Measurements from ENCODE around the gene PSD4. TPM values are rescaled to one million over a fixed set of nuclear protein-coding genes. Genes with fewer than 3 reads are reported as not detected.

The PSD4 gene
- total RNA-seq, 2 experiments from 2014 or later, result 314 to 388 TPM

GRCh38 chr2:113214141-113214540 lies 40.4 kb downstream of the PSD4 start:
- H3K9me3 Mint-ChIP-seq (ENCODE audit: low read depth), result no peaks in the 10 kb centered on the region
- H3K4me1 Mint-ChIP-seq, result peaks cover 28% of the 10 kb centered on the region
- DNase-seq (no peak), ATAC-seq (peak; percentile 34)
- no peak overlapping the region for H3K4me3 Mint-ChIP-seq
- CTCF ChIA-PET, result interaction anchor here (1.6 kb wide), 1 partner anchor 10 kb away, joined by 5 read pairs; no protein-coding TSS in a partner anchor
- no peaks in the 10 kb centered on the region for H3K36me3 Mint-ChIP-seq
- H3K27me3 Mint-ChIP-seq, result no peaks in the 10 kb centered on the region
- H3K27ac Mint-ChIP-seq, result no peak overlapping the region

- Mint-ChIP-seq H3K27ac (no peak overlapping the region), H3K4me3 (no peak overlapping the region), H3K9me3 (ENCODE audit: low read depth) (no peaks in the 10 kb centered on the region), H3K4me1 (peaks cover 28% of the 10 kb centered on the region), H3K36me3 (no peaks in the 10 kb centered on the region), H3K27me3 (no peaks in the 10 kb centered on the region)
- CTCF ChIA-PET, result no interaction called here
- no peak for DNase-seq
- ATAC-seq, result no peak
These were observed 41.3 kb downstream of the PSD4 start for GRCh38 chr2:113215056-113215455.

- no peaks in the 10 kb centered on the region for H3K36me3 Mint-ChIP-seq
- peaks cover 28% of the 10 kb centered on the region for H3K4me1 Mint-ChIP-seq
- no peak overlapping the region for H3K4me3 Mint-ChIP-seq
- DNase-seq (no peak), ATAC-seq (no peak)
- no peaks in the 10 kb centered on the region for H3K27me3 Mint-ChIP-seq
- no peak overlapping the region for H3K27ac Mint-ChIP-seq
- no peaks in the 10 kb centered on the region for H3K9me3 Mint-ChIP-seq (ENCODE audit: low read depth)
- CTCF ChIA-PET, result interaction anchor here (1.1 to 2.3 kb wide), 5 partner anchors 12 to 136 kb away, joined by 3 to 14 read pairs (median 8); no protein-coding TSS in a partner anchor
These were observed 42.5 kb downstream of the PSD4 start for GRCh38 chr2:113216321-113216720.

GRCh38 chr2:113216891-113217454 lies 43.2 kb downstream of the PSD4 start:
- Mint-ChIP-seq H3K9me3 (ENCODE audit: low read depth) (no peaks in the 10 kb centered on the region), H3K4me3 (no peak overlapping the region), H3K27ac (no peak overlapping the region), H3K27me3 (peaks cover 2% of the 10 kb centered on the region), H3K36me3 (no peaks in the 10 kb centered on the region), H3K4me1 (peaks cover 28% of the 10 kb centered on the region)
- ATAC-seq (no peak), DNase-seq (no peak)
- CTCF ChIA-PET, result interaction anchor here (1.1 to 2.3 kb wide), 8 partner anchors 13 to 137 kb away, joined by 3 to 14 read pairs (median 6); no protein-coding TSS in a partner anchor

GRCh38 chr2:113217455-113218282 lies 43.9 kb downstream of the PSD4 start:
- Mint-ChIP-seq H3K27me3 (peaks cover 2% of the 10 kb centered on the region), H3K4me1 (peaks cover 28% of the 10 kb centered on the region), H3K9me3 (ENCODE audit: low read depth) (no peaks in the 10 kb centered on the region), H3K27ac (no peak overlapping the region), H3K36me3 (no peaks in the 10 kb centered on the region), H3K4me3 (no peak overlapping the region)
- CTCF ChIA-PET, result interaction anchor here (1.1 to 2.3 kb wide), 7 partner anchors 13 to 137 kb away, joined by 3 to 14 read pairs (median 8); no protein-coding TSS in a partner anchor
- DNase-seq (no peak), ATAC-seq (peak; percentile 38)

- Mint-ChIP-seq H3K4me1 (peaks cover 27% of the 10 kb centered on the region), H3K27ac (no peak overlapping the region), H3K9me3 (ENCODE audit: low read depth) (no peaks in the 10 kb centered on the region), H3K4me3 (no peak overlapping the region), H3K27me3 (peaks cover 2% of the 10 kb centered on the region), H3K36me3 (no peaks in the 10 kb centered on the region)
- no peak for DNase-seq
- no peak for ATAC-seq
- CTCF ChIA-PET, result interaction anchor here (1.1 to 2.3 kb wide), 5 partner anchors 13 to 30 kb away, joined by 3 to 14 read pairs (median 4); no protein-coding TSS in a partner anchor
These were observed 44.7 kb downstream of the PSD4 start for GRCh38 chr2:113218283-113219091.

- Mint-ChIP-seq H3K4me3 (no peak overlapping the region), H3K27ac (no peak overlapping the region), H3K36me3 (no peaks in the 10 kb centered on the region), H3K9me3 (ENCODE audit: low read depth) (no peaks in the 10 kb centered on the region), H3K4me1 (peaks cover 25% of the 10 kb centered on the region), H3K27me3 (peaks cover 2% of the 10 kb centered on the region)
- CTCF ChIA-PET, result no interaction called here
- DNase-seq (no peak), ATAC-seq (no peak)
These were observed 45.3 kb downstream of the PSD4 start for GRCh38 chr2:113219092-113219441.

- DNase-seq (no peak), ATAC-seq (no peak)
- H3K4me3 Mint-ChIP-seq, result no peak overlapping the region
- H3K36me3 Mint-ChIP-seq, result no peaks in the 10 kb centered on the region
- peaks cover 2% of the 10 kb centered on the region for H3K27me3 Mint-ChIP-seq
- CTCF ChIA-PET, result no interaction called here
- H3K9me3 Mint-ChIP-seq (ENCODE audit: low read depth), result no peaks in the 10 kb centered on the region
- no peak overlapping the region for H3K27ac Mint-ChIP-seq
- peaks cover 22% of the 10 kb centered on the region for H3K4me1 Mint-ChIP-seq
These were observed 45.7 kb downstream of the PSD4 start for GRCh38 chr2:113219525-113219888.

- H3K4me1 Mint-ChIP-seq, result peaks cover 18% of the 10 kb centered on the region
- H3K4me3 Mint-ChIP-seq, result no peak overlapping the region
- ATAC-seq, result no peak
- H3K27ac Mint-ChIP-seq, result no peak overlapping the region
- no peaks in the 10 kb centered on the region for H3K9me3 Mint-ChIP-seq (ENCODE audit: low read depth)
- H3K27me3 Mint-ChIP-seq, result peaks cover 2% of the 10 kb centered on the region
- no peak for DNase-seq
- H3K36me3 Mint-ChIP-seq, result no peaks in the 10 kb centered on the region
- CTCF ChIA-PET, result interaction anchor here (0.8 to 1.2 kb wide), 3 partner anchors 8 to 82 kb away, joined by 3 to 8 read pairs (median 5); no protein-coding TSS in a partner anchor
These were observed 46.3 kb downstream of the PSD4 start for GRCh38 chr2:113219889-113220641.

- no peak for DNase-seq
- peaks cover 18% of the 10 kb centered on the region for H3K4me1 Mint-ChIP-seq
- H3K27me3 Mint-ChIP-seq, result peaks cover 2% of the 10 kb centered on the region
- no peaks in the 10 kb centered on the region for H3K9me3 Mint-ChIP-seq (ENCODE audit: low read depth)
- H3K36me3 Mint-ChIP-seq, result no peaks in the 10 kb centered on the region
- no peak overlapping the region for H3K4me3 Mint-ChIP-seq
- ATAC-seq, result no peak
- CTCF ChIA-PET, result interaction anchor here (0.8 to 2.1 kb wide), 10 partner anchors 9 to 169 kb away, joined by 3 to 8 read pairs (median 4); no protein-coding TSS in a partner anchor
- H3K27ac Mint-ChIP-seq, result no peak overlapping the region
These were observed 47.4 kb downstream of the PSD4 start for GRCh38 chr2:113220970-113221708.

GRCh38 chr2:113221846-113222245 lies 48.1 kb downstream of the PSD4 start:
- DNase-seq (no peak), ATAC-seq (no peak)
- Mint-ChIP-seq H3K4me1 (peaks cover 18% of the 10 kb centered on the region), H3K9me3 (ENCODE audit: low read depth) (no peaks in the 10 kb centered on the region), H3K4me3 (no peak overlapping the region), H3K36me3 (no peaks in the 10 kb centered on the region), H3K27me3 (peaks cover 2% of the 10 kb centered on the region), H3K27ac (no peak overlapping the region)
- CTCF ChIA-PET, result interaction anchor here (1.0 to 2.1 kb wide), 8 partner anchors 9 to 169 kb away, joined by 3 to 7 read pairs (median 4); no protein-coding TSS in a partner anchor

GRCh38 chr2:113223813-113224212 lies 50.0 kb downstream of the PSD4 start:
- H3K4me1 Mint-ChIP-seq, result peaks cover 17% of the 10 kb centered on the region

More at GRCh38 chr2:113223813-113224212, 50.0 kb downstream of the PSD4 start:
- H3K36me3 Mint-ChIP-seq, result no peaks in the 10 kb centered on the region
- no peak overlapping the region for H3K27ac Mint-ChIP-seq
- CTCF ChIA-PET, result interaction anchor here (1.4 kb wide), 1 partner anchor 86 kb away, joined by 3 read pairs; no protein-coding TSS in a partner anchor
- no peak overlapping the region for H3K4me3 Mint-ChIP-seq
- ATAC-seq (no peak), DNase-seq (no peak)
- peaks cover 2% of the 10 kb centered on the region for H3K27me3 Mint-ChIP-seq
- no peaks in the 10 kb centered on the region for H3K9me3 Mint-ChIP-seq (ENCODE audit: low read depth)

All from activated CD8-positive, alpha-beta memory T cell treated with anti-CD3 and anti-CD28 coated beads, Interleukin-2, amount 10 ng/mL, durations not matched to agents 7 days and 5 days (primary cell).